NCI-H226 (cell line): ENCODE results near the gene CLEC17A.
A peak's percentile ranks its signal among the peaks of the same experiment; 100 is the strongest.
"Not testable (repeated sequence)": the region's sequence is repeated elsewhere in the genome, so short reads cannot be mapped to it uniquely, and the experiment has no call there.

Source experiments
- DNase-seq: peaks from one replicate; pipeline ENCODE4 v3.0.0-alpha.2; 2015

Gene CLEC17A

GRCh38 chr19:14584372-14584771 lies 1.5 kb downstream of the CLEC17A start:
- not testable (repeated sequence) for DNase-seq

GRCh38 chr19:14585187-14585586 lies 2.3 kb downstream of the CLEC17A start:
- DNase-seq, result peak; percentile 20

GRCh38 chr19:14589433-14589832 lies 6.5 kb downstream of the CLEC17A start:
- not testable (repeated sequence) for DNase-seq

- no peak for DNase-seq
These were observed 12.7 kb downstream of the CLEC17A start for GRCh38 chr19:14595558-14595957.

GRCh38 chr19:14599548-14600147 lies 16.8 kb downstream of the CLEC17A start:
- DNase-seq, result no peak

- DNase-seq, result no peak
These were observed 21.1 kb downstream of the CLEC17A start for GRCh38 chr19:14603990-14604387.

GRCh38 chr19:14606627-14607026 lies 23.7 kb downstream of the CLEC17A start:
- DNase-seq, result no peak

- DNase-seq, result no peak
These were observed 28.2 kb downstream of the CLEC17A start for GRCh38 chr19:14611051-14611450.

- DNase-seq, result not testable (repeated sequence)
These were observed 29.4 kb downstream of the CLEC17A start for GRCh38 chr19:14612242-14612641.

- no peak for DNase-seq
These were observed 29.8 kb downstream of the CLEC17A start for GRCh38 chr19:14612657-14613056.

- not testable (repeated sequence) for DNase-seq
These were observed 30.7 kb downstream of the CLEC17A start for GRCh38 chr19:14613399-14614098.

- no peak for DNase-seq
These were observed 31.2 kb downstream of the CLEC17A start for GRCh38 chr19:14614099-14614412.

GRCh38 chr19:14615623-14616022 lies 32.7 kb downstream of the CLEC17A start:
- no peak for DNase-seq

GRCh38 chr19:14616407-14616806 lies 33.5 kb downstream of the CLEC17A start:
- DNase-seq, result no peak

GRCh38 chr19:14619404-14619803 lies 36.5 kb downstream of the CLEC17A start:
- no peak for DNase-seq

- DNase-seq, result not testable (repeated sequence)
These were observed 41.6 kb downstream of the CLEC17A start for GRCh38 chr19:14624491-14624890.

GRCh38 chr19:14629557-14629956 lies 46.7 kb downstream of the CLEC17A start:
- no peak for DNase-seq

GRCh38 chr19:14632286-14632685 lies 49.4 kb downstream of the CLEC17A start:
- DNase-seq, result peak; percentile 16

- no peak for DNase-seq
These were observed 56.8 kb downstream of the CLEC17A start for GRCh38 chr19:14639536-14640277.

- DNase-seq, result no peak
These were observed 65.6 kb downstream of the CLEC17A start for GRCh38 chr19:14648506-14648905.

GRCh38 chr19:14649020-14649419 lies 66.1 kb downstream of the CLEC17A start:
- DNase-seq, result no peak

GRCh38 chr19:14650161-14650560 lies 67.3 kb downstream of the CLEC17A start:
- no peak for DNase-seq

- no peak for DNase-seq
These were observed 72.1 kb downstream of the CLEC17A start for GRCh38 chr19:14654786-14655560.
